Subcutaneous adipose tissue (tissue), 4 donors: ENCODE results near the gene NONO. TPM values are rescaled to one million over a fixed set of nuclear protein-coding genes. Genes with fewer than 3 reads are reported as not detected.

ENCODE experiments used
- CTCF ChIP-seq: fragments of 450-650 bp; IDR thresholded peaks from one replicate; pipeline ENCODE4 v1.5.1; 2016; ENCODE audit warnings: low read depth, mild to moderate bottlenecking, control low read depth, antibody characterized with exemption, moderate library complexity
- total RNA-seq, 4 donors: library from RNA; depleted of rRNA; stranded (reverse); fragments of >200 nt; gene quantifications; one replicate each; pipeline ENCODE4 v1.1.0, GENCODE V29; 2016

Gene NONO
- total RNA-seq, 4 donors from 2014 or later = 127 to 235 (median 227) TPM

- TF ChIP-seq CTCF = no peak
These were observed 17.9 kb downstream of the NONO start, which contains the start of gene ITGB1BP2 for GRCh38 chrX:71301195-71301924. TSS of gene ITGB1BP2 (plus strand) at chrX:71301750. CDS start at chrX:71301807, 57 bp downstream.

GRCh38 chrX:71302461-71303213, 19.2 kb downstream of the NONO start:
- no peak for TF ChIP-seq CTCF

- TF ChIP-seq CTCF = no peak
These were observed 21.1 kb downstream of the NONO start for GRCh38 chrX:71304561-71304960.

GRCh38 chrX:71315917-71316316, 32.5 kb downstream of the NONO start:
- TF ChIP-seq CTCF = no peak

GRCh38 chrX:71320126-71320525, 36.7 kb downstream of the NONO start:
- no peak for TF ChIP-seq CTCF

- no peak for TF ChIP-seq CTCF
These were observed 38.3 kb downstream of the NONO start for GRCh38 chrX:71321731-71322130.

- TF ChIP-seq CTCF = no peak
These were observed 43.0 kb downstream of the NONO start for GRCh38 chrX:71326394-71326793.
